HepG2 (cell line): ENCODE data around the gene HNRNPL. TPM values are rescaled to one million over a fixed set of nuclear protein-coding genes. Genes with fewer than 3 reads are reported as not detected.

Experiments
- ATAC-seq: fragments of 200-7000 bp; cut with Tn5 transposase; 3 replicates; pipeline ENCODE4 v1.9.1; 2020; ENCODE audit warnings: mild to moderate bottlenecking, moderate library complexity
- BruUV-seq: library from RNA; stranded (reverse); fragments of 400-500 nt; replicated peaks from 2 replicates; lab custom pipeline; 2021; lab: Mats Ljungman, UMichigan
- CTCF ChIA-PET: fragments of 300-600 bp; formaldehyde crosslinking; extraction: SDS; loops from one replicate; lab custom pipeline; 2021; ENCODE audit warnings: low total read pairs, inconsistent platforms, low intra/inter-chr PET ratio; lab: Yijun Ruan, JAX
- POLR2A ChIA-PET: fragments of 350-600 bp; sonication (Branson Sonifier 250); formaldehyde crosslinking; loops from one replicate; lab custom pipeline; 2020; ENCODE audit warnings: antibody characterized with exemption, inconsistent platforms; lab: Yijun Ruan, JAX
- DNase-seq: peaks from one replicate; pipeline ENCODE4 v3.0.0-alpha.2; 2015; ENCODE audit warnings: low spot score
- FAIRE-seq: peaks from 3 replicates; lab custom pipeline; 2011; peaks lifted over from hg19 to GRCh38; lab: Jason Lieb, UNC
- H2AFZ ChIP-seq: one replicate; pipeline ENCODE4 v1.6.1; 2011; ENCODE audit warnings: low read length, inconsistent platforms
- H3K27ac ChIP-seq: fragments of 300-600 bp; 3 replicates; pipeline ENCODE4 v1.8.0; 2011; ENCODE audit warnings: mixed run types, mild to moderate bottlenecking, mixed read lengths, low read length, inconsistent platforms; ENCODE audit not compliant: insufficient read depth; ENCODE audit errors: extremely low read length
- H3K27me3 ChIP-seq, 2 experiments: fragments of 200-600 bp in 1 of 2; 2 replicates in 1 of 2; 3 replicates in 1 of 2; pipeline versions ENCODE4 v1.6.0 to v1.8.0; 2011; ENCODE audit warnings: low read length in 2 of 2, mild to moderate bottlenecking in 2 of 2, moderate library complexity in 2 of 2, inconsistent platforms in 1 of 2; ENCODE audit not compliant: insufficient read depth in 2 of 2, control insufficient read depth in 1 of 2
- H3K36me3 ChIP-seq, 2 experiments: fragments of 200-600 bp in 1 of 2; replicated peaks in 1 of 2; 2 replicates in 1 of 2; 3 replicates in 1 of 2; pipeline versions ENCODE4 v1.5.1 to v1.8.0; 2011; ENCODE audit warnings: low read length in 2 of 2, inconsistent platforms in 1 of 2; ENCODE audit not compliant: insufficient read depth in 2 of 2, control insufficient read depth in 1 of 2
- H3K4me1 ChIP-seq: 2 replicates; pipeline ENCODE4 v1.5.1; 2012; ENCODE audit warnings: low read length, inconsistent platforms; ENCODE audit not compliant: insufficient read depth
- H3K4me2 ChIP-seq: 2 replicates; pipeline ENCODE4 v1.6.0; 2011; ENCODE audit warnings: low read depth, low read length, inconsistent platforms
- H3K4me3 ChIP-seq, 3 experiments: fragments of 200-600 bp in 1 of 3; sonication (generic), shearing (Covaris generic) in 1 of 3; replicated peaks in 1 of 3; 2 replicates each; pipeline ENCODE4 v1.5.1; 2011 to 2016; ENCODE audit warnings: low read length in 3 of 3, inconsistent platforms in 2 of 3, low read depth in 2 of 3, mild to moderate bottlenecking in 2 of 3, control low read depth in 1 of 3, mixed read lengths in 1 of 3; ENCODE audit not compliant: insufficient read depth in 1 of 3
- H3K79me2 ChIP-seq: one replicate; pipeline ENCODE4 v1.6.1; 2011; ENCODE audit warnings: low read length, inconsistent platforms; ENCODE audit not compliant: insufficient read depth
- H3K9ac ChIP-seq: 2 replicates; pipeline ENCODE4 v1.6.0; 2011; ENCODE audit warnings: mild to moderate bottlenecking, low read depth, low read length, inconsistent platforms; ENCODE audit not compliant: insufficient read depth
- H3K9me3 ChIP-seq: 2 replicates; pipeline ENCODE4 v1.5.1; 2012; ENCODE audit warnings: mild to moderate bottlenecking, low read length
- H4K20me1 ChIP-seq: 2 replicates; pipeline ENCODE4 v1.6.0; 2011; ENCODE audit warnings: inconsistent platforms, mild to moderate bottlenecking, low read length, moderate library complexity; ENCODE audit not compliant: insufficient read depth
- ARID3A ChIP-seq: IDR thresholded peaks from 2 replicates; pipeline ENCODE4 v1.6.1; 2012; ENCODE audit warnings: low read depth, low read length, improper control_type of control experiment
- HOXA7 ChIP-seq: sonication (generic); formaldehyde crosslinking; IDR thresholded peaks from 2 replicates; pipeline ENCODE4 v1.8.1; 2022; ENCODE audit warnings: mild to moderate bottlenecking, missing genetic modification reagents, moderate library complexity
- MAZ ChIP-seq, 2 experiments: sonication (generic) in 1 of 2; formaldehyde crosslinking in 1 of 2; IDR thresholded peaks; 2 replicates each; pipeline versions ENCODE4 v1.5.0 to v1.6.1; 2012 to 2020; ENCODE audit warnings: low read depth in 2 of 2, mild to moderate bottlenecking in 2 of 2, borderline replicate concordance in 1 of 2, improper control_type of control experiment in 1 of 2, low read length in 1 of 2, missing genetic modification reagents in 1 of 2, moderate library complexity in 1 of 2
- PBX2 ChIP-seq: IDR thresholded peaks from 2 replicates; pipeline ENCODE4 v1.6.1; 2016; ENCODE audit warnings: control low read depth
- SIN3B ChIP-seq: fragments of 150-350 bp; IDR thresholded peaks from 2 replicates; pipeline ENCODE4 v1.6.1; 2014; ENCODE audit warnings: low read length
- SNAPC5 ChIP-seq: sonication (generic); formaldehyde crosslinking; IDR thresholded peaks from 2 replicates; pipeline ENCODE4 v1.8.1; 2023; ENCODE audit warnings: mild to moderate bottlenecking, missing genetic modification reagents, borderline replicate concordance
- ZNF614 ChIP-seq: IDR thresholded peaks from 2 replicates; pipeline ENCODE4 v1.6.1; 2018; ENCODE audit warnings: missing biosample characterization, missing genetic modification reagents, inconsistent platforms, borderline replicate concordance
- ZNF775 ChIP-seq: sonication (generic); formaldehyde crosslinking; IDR thresholded peaks from 2 replicates; pipeline ENCODE4 v1.4.0; 2020; ENCODE audit warnings: missing genetic modification reagents, mild to moderate bottlenecking, moderate library complexity, borderline replicate concordance
- WGBS: methylation state at CpG from one replicate; pipeline ENCODE4 v1.1.6; 2017; ENCODE audit warnings: low lambda C conversion rate; 5-methylcytosine and 5-hydroxymethylcytosine counted together
- in situ Hi-C: cut with HindIII; loops from 2 replicates; pipeline ENCODE4 v1.10.0; 2017; ENCODE audit warnings: low pct_unique_long_range_greater_than_20kb; ENCODE audit not compliant: extremely low pct_ligation_motif_present
- intact Hi-C: fragments of 100-400 bp; cut with micrococcal nuclease; formaldehyde crosslinking; loops from one replicate; pipeline ENCODE4 v1.10.0; 2022; ENCODE audit not compliant: unreplicated experiment
- polyA plus RNA-seq, 8 experiments: library from polyadenylated mRNA; depleted of rRNA in 3 of 8; stranded (reverse) in 7 of 8; unstranded in 1 of 8; fragments of >200 nt; fragmentation: Illumina TruSeq in 4 of 8; extraction: Trizol in 4 of 8; gene quantifications; 2 replicates each; pipeline versions ENCODE4 v1.2.1 to v1.2.3, GENCODE V29; 2011 to 2016; ENCODE audit warnings: low read depth in 4 of 8, missing spikeins in 1 of 8, mixed read lengths in 1 of 8; ENCODE audit not compliant: insufficient read depth in 1 of 8
- total RNA-seq, 5 experiments: library from RNA; depleted of rRNA; stranded (reverse); fragments of >200 nt; fragmentation: Illumina TruSeq; extraction: Trizol; gene quantifications; 2 replicates each; pipeline ENCODE4 v1.2.3, GENCODE V29; 2016; ENCODE audit warnings: low read depth in 1 of 5

Gene HNRNPL
- total and polyA plus RNA-seq, 2 of the 13 experiments (the other 11 are each of a cell fraction or from before 2014, with no cell fraction given) = 156 to 278 TPM

GRCh38 chr19:38867171-38867780 lies 17.5 kb upstream of the HNRNPL start:
- Histone ChIP-seq H3K4me3 (no peak overlapping the region), H2AFZ (no peak overlapping the region), H3K4me2 (no peak overlapping the region), H3K9ac (no peak overlapping the region), H3K27me3 (no peaks in the 10 kb centered on the region), H4K20me1 (no peaks in the 10 kb centered on the region), H3K9me3 (no peaks in the 10 kb centered on the region), H3K79me2 (no peaks in the 10 kb centered on the region), H3K36me3 (no peaks in the 10 kb centered on the region), H3K4me1 (peaks cover 21% of the 10 kb centered on the region), H3K27ac (no peak overlapping the region)
- ChIA-PET CTCF (no interaction called here), POLR2A (no interaction called here)
- ATAC-seq (no peak), FAIRE-seq (no peak), DNase-seq (no peak)
- TF ChIP-seq SIN3B (no peak), SNAPC5 (CRISPR knock-in tag) (no peak), MAZ (IDR thresholded peaks at IDR 0.05; ENCODE audit: borderline replicate concordance, low read depth, low read length) (no peak), MAZ (CRISPR knock-in tag; IDR thresholded peaks at IDR 0.05; ENCODE audit: low read depth) (no peak), HOXA7 (CRISPR knock-in tag) (no peak), ZNF614 (CRISPR knock-in tag) (no peak), PBX2 (no peak), ZNF775 (CRISPR knock-in tag) (no peak), ARID3A (no peak)
- BruUV-seq = no TSS peak
- in situ Hi-C loops (no loop called here), intact Hi-C loops (no loop called here)
- 93% methylated on average over 10 of the region's 10 CpGs for WGBS
